Measurements from ENCODE around the gene NFYA.

The NFYA gene

DNA sequence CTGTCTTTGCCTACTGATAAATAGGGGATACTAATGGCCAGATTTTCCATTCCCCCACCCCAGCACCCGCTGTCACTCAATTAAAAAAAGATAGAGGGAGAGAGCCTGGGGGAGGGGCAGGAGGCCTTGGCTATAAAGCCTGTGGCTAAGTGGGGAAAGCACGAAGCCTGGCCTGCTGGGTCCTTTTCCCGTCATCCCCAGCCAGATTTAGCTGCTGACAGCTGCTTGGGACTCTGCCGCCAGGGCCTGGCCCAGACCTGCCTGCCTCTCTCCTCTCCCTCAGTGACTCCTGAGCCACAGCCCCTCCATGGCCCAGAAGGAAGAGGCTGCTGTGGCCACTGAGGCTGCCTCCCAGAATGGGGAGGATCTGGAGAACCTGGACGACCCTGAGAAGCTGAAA is 19.7 kb upstream of the NFYA start, which contains the start of gene APOBEC2:
Gene APOBEC2, plus strand, starts transcription at position 162 of the 400 bp plus-strand sequence. Its CDS starts 146 bp downstream, at position 308.
- no peak for DNase-seq
- Histone ChIP-seq H3K9me3 (no peaks in the 10 kb centered on the region), H3K27me3 (no peaks in the 10 kb centered on the region), H3K4me3 (no peak within 1 kb of the TSS), H3K27ac (no peak within 1 kb of the TSS), H3K4me1 (no peaks in the 10 kb centered on the region), H3K36me3 (peaks cover 0 to 24% (median 0%) of the 10 kb centered on the region in 3 donors)
- TF ChIP-seq CTCF (IDR thresholded peaks at IDR 0.05) = no peak
- intact Hi-C loops (cut with DNase I; ENCODE audit: low total_unique reads) = no loop called here

- intact Hi-C loops (cut with DNase I; ENCODE audit: low total_unique reads) = no loop called here
- peaks cover 0 to 3% (median 0%) of the 10 kb centered on the region in 4 donors for H3K4me1 ChIP-seq
- no peak for TF ChIP-seq CTCF (IDR thresholded peaks at IDR 0.05)
- peaks cover 0 to 24% (median 0%) of the 10 kb centered on the region in 3 donors for H3K36me3 ChIP-seq
- no peak overlapping the region for H3K27ac ChIP-seq
- H3K4me3 ChIP-seq = no peak overlapping the region
- no peaks in the 10 kb centered on the region for H3K27me3 ChIP-seq
- no peaks in the 10 kb centered on the region for H3K9me3 ChIP-seq
- DNase-seq = no peak
Observed at GRCh38 chr6:41054511-41054910, 18.3 kb upstream of the NFYA start.

- no peak for TF ChIP-seq CTCF (IDR thresholded peaks at IDR 0.05)
- Histone ChIP-seq H3K36me3 (peaks cover 0 to 23% (median 0%) of the 10 kb centered on the region in 3 donors), H3K27me3 (no peaks in the 10 kb centered on the region), H3K4me1 (peaks cover 0 to 6% (median 0%) of the 10 kb centered on the region in 4 donors), H3K4me3 (no peak overlapping the region), H3K9me3 (no peaks in the 10 kb centered on the region), H3K27ac (no peak overlapping the region)
- intact Hi-C loops (cut with DNase I; ENCODE audit: low total_unique reads) = no loop called here
- DNase-seq = no peak
Observed at GRCh38 chr6:41055149-41055548, 17.6 kb upstream of the NFYA start.

GRCh38 chr6:41056768-41057490 is 15.8 kb upstream of the NFYA start:
- Histone ChIP-seq H3K9me3 (no peaks in the 10 kb centered on the region), H3K27ac (no peak overlapping the region), H3K27me3 (no peaks in the 10 kb centered on the region), H3K4me1 (peaks cover 0 to 6% (median 0%) of the 10 kb centered on the region in 4 donors), H3K4me3 (no peak overlapping the region), H3K36me3 (peaks cover 0 to 22% (median 14%) of the 10 kb centered on the region in 3 donors)
- intact Hi-C loops (cut with DNase I; ENCODE audit: low total_unique reads) = no loop called here
- no peak for DNase-seq
- TF ChIP-seq CTCF (IDR thresholded peaks at IDR 0.05) = no peak

DNA sequence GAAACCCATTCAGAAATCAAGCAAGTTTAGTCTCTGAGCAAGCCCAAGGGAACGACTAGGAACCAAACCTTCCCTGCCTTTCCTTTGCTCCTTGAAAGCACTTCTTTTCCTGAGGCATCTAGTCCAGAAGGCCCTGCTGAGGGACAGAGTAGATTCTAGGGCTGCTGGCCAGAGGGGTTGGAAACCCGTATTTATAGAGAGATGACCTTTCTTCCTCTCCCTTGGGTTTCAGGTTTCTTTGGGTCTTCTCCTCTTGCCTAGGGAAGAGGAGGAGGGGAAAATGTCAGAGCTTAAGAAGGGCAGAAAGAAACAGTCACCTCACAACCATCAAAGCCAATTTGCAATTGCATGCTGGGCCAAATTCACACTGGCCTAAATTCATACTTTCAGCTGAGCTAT is 14.0 kb upstream of the NFYA start:
- Histone ChIP-seq H3K27ac (no peak overlapping the region), H3K4me1 (peaks cover 0 to 6% (median 0%) of the 10 kb centered on the region in 4 donors), H3K36me3 (peaks cover 6 to 31% (median 23%) of the 10 kb centered on the region in 3 donors), H3K27me3 (no peaks in the 10 kb centered on the region), H3K9me3 (no peaks in the 10 kb centered on the region), H3K4me3 (no peak overlapping the region)
- intact Hi-C loops (cut with DNase I; ENCODE audit: low total_unique reads) = no loop called here
- TF ChIP-seq CTCF (IDR thresholded peaks at IDR 0.05) = no peak
- no peak for DNase-seq

Data from tibial artery (tissue), 4 donors.